GM04503 (cell line): ENCODE measurements around the gene C3AR1.
"Not testable (repeated sequence)": the region's sequence is repeated elsewhere in the genome, so short reads cannot be mapped to it uniquely, and the experiment has no call there.

ENCODE experiments used
- DNase-seq: peaks from one replicate; pipeline ENCODE4 v3.0.0-alpha.2; 2012; ENCODE audit warnings: low read depth

C3AR1 gene

DNA sequence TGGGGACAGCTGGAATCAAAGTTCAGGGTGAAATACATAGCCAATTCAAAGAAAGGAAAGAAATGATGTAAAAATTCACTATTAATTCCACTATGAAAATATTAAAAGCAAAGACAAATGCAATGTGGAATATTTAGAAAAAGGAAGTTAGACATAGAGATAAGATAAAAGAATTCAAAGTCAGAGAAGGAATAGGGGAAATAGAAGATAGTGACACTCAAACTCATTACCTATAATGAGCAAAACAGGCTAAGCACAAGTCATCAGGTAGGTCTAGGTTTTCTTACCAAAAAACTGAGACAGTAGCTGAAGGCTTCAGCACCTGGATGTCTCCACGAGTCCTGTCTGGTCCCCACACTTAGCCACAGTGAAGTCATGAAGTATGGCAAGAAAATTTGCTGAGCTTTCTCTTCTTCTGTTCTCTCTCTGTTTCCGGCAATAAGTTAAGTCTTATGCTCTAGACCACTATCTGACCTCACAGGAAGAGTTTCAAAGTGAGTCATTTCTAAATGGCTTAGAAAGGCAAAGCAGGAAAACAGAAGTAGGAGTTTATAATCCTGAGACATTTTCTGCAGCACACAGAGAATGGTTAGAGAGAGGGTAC, at the start of gene C3AR1:
Gene C3AR1 (minus strand): TSS at position 369 of the 604 bp plus-strand sequence. CDS start 6,174 bp downstream, outside the sequence.
- no peak for DNase-seq

DNA sequence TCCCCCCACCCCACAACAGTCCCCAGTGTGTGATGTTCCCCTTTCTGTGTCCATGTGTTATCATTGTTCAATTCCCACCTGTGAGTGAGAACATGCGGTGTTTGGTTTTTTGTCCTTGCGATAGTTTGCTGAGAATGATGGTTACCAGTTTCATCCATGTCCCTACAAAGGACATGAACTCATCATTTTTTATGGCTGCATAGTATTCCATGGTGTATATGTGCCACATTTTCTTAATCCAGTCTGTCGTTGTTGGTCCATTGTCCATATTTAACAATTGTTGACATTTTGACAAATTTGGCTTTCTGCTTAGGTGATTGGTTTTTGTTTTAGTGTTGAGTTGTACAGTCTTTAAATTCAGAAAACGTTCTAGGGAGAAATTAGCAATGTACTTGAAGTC, 47.0 kb upstream of the C3AR1 start:
- DNase-seq: not testable (repeated sequence)

DNA sequence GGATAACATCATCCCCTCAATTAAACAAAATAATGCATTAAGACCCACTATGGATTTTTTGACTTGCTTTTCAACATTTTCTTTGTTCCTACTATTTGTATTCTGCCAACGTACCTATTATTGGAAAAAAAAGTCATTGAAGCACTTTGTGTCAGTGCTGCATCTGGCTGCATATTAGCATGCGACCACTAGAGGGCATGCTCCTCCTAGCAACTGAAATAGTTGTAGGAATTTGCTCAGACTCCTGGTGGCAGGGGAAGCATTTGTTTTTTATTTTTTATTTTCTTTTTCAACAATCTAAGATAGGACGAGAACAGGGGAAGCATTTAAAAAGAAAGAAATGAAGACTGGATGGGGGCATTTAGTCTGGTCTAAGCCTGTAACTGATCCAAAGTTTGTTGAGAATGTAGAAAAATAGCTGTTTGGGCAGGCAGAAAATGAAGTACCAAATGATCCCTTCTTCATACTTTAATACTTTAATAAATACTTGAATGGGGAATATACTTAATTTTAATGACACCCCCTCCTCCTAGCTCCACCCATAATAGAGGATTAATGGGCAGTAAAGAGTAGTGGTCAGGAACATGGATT, 42.7 kb upstream of the C3AR1 start:
- peak; percentile 15 for DNase-seq

DNA sequence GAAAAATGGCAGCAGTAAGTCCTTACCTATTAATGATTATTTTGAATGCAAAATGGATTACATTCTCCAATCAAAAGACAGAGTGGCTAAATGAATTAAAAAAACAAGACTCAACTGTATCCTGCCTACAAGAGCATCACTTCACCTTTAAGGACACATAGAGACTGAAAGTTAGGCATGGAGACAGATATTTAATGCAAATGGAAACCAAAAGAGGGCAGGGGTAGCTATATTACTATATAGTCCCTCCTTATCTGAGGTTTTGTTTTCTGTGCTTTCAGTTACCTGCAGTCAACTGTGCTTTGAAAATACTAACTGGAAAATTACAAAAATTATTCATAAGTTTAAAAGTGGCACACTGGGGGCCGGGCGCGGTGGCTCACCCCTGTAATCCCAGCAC, 33.1 kb upstream of the C3AR1 start:
- DNase-seq: no peak

DNA sequence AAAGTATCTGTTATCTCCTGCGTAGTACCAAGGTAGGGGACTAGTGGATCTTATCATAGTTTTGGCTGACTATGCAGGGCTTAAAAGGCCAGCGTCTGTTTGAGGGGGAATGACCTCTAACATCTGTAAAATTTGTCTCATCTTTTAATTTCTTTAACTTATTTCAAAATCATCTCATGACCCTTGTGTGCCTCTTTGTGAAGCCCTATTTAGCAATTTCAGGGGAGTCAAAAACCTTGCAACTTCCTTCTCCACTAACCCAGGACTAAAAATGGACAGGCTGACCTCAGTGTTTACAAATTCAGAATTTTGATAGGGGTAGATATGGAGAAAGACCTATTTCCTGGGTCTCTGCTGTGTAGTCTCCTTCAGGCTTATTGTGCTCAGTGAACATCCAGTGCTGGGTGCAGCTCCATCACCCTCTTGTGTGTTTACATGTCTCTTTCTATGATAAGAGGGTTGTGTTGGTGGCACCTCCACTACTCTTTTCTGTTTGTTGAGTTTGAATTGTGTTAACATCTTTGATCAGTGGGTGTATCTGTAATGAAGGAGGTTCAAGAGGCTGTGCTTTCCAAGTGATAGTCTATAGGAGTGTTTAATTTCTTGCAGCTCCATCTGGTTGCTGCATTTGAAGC, 30.2 kb upstream of the C3AR1 start:
- no peak for DNase-seq

DNA sequence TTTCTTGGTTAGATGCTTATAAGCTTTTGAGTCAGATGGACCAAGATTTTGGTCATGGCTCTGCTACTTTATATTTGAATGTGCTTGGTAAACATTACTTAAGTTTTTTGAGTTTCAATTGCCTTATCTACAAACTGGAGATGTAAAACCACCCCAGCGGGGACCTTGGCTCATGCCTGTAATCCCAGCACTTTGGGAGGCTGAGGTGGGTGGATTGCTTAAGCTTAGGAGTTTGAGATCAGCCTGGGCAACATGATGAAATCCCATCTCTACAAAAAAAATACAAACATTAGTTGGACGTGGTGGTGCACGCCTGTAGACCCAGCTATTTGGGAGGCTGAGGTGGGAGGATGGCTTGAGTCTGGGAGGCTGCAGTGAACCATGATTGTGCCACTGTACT, 27.1 kb upstream of the C3AR1 start:
- no peak for DNase-seq

DNA sequence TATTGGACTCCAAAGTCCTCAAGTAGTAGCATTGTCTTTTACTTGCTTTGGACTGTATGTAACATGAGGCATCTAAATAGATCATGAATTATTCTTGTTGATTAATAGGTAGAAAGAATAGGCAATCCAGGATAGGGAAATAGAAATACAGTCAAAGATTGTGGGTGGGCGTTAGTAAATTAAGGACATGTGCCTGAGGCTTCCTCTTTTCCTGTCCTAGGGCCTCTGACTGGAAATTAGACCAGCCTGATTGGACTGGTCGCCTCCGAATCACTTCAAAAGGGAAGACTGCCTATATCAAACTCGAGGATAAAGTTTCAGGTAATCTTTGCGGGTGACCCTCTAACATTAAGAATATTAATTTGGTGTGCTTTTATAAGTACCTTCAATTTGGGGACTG, 23.6 kb upstream of the C3AR1 start:
- DNase-seq: no peak

DNA sequence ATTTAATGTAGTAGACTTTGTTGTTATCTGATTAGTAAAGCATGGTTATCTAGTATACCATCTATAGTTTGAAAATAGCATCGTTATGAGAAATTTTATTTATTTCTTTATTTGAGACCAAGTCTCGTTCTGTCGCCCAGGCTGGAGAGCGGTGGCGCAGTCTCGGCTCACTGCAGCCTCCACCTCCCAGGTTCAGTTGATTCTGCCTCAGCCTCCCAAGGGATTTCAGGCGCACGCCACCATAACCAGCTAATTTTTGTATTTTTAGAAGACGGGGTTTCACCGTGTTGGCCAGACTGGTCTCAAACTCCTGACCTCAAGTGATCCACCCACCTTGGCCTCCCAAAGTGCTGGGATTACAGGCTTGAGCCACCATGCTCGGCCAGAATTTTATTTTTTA, 23.1 kb upstream of the C3AR1 start:
- DNase-seq: not testable (repeated sequence)

DNA sequence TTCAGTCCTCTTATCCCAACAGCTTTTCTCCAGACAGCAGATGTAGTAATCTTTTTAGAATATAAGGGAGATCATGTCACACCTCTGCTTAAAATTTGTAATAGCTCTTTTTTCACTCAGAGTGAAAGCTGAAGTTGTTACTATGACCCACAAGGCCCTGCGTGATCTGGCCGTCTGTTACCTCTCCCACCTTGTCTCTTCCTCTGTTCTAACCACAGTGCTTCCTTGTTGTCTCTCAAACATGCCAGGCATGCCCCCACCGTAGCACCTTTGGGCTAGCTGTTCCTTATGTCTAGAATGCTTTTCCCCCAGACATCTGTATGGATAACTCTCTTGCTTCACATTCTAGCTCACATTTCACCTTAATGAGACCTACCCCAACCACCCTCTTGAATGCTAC, 22.4 kb upstream of the C3AR1 start:
- DNase-seq: no peak

DNA sequence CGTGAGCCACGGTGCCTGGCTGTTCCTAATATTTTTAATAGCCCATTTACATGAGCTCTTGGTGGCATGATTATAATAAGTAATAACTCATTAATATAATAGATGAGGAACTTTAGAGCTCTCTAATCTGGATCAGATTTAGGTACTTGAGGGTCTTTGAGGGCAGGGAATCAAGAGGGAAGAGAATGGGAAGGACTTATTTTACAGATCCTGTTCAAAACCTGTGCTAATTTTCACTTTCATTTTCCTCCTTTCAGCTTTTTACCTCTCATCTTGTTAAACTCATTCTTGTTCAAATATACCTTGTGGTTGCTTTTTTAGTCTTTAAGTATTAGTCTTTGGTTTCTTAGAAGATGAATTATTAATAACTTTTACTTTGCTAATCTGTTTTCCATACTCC, 21.5 kb upstream of the C3AR1 start:
- DNase-seq: no peak

DNA sequence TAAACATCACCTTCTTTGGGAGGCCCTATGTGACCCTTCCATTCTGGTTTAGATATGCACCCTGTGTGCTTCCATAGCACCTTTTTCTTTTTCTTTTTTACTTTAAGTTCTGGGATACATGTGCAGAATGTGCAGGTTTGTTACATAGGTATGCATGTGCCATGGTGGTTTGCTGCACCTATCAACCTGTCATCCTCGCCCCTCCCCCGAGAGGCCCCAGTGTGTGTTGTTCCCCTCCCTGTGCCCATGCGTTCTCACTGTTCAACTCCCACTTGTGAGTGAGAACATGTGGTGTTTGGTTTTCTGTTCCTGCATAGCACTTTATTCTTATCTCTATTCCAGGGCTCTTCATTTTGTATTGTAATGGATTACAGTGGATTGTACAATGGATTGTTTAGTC, 18.2 kb upstream of the C3AR1 start:
- not testable (repeated sequence) for DNase-seq

DNA sequence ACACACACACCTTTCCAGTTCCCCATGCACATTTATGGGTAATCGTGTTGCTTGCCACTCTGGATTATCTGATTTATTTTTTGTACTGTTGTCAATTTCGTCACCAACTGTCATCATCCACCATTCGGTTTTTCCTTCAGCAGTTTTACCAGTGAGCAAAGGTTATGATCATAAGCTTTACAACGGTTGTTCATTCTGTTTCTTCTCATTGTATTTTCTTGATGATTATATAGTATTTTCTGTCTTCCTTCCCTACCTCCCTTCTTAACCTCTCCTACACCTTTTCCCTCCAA, 16.6 kb upstream of the C3AR1 start:
- no peak for DNase-seq

DNA sequence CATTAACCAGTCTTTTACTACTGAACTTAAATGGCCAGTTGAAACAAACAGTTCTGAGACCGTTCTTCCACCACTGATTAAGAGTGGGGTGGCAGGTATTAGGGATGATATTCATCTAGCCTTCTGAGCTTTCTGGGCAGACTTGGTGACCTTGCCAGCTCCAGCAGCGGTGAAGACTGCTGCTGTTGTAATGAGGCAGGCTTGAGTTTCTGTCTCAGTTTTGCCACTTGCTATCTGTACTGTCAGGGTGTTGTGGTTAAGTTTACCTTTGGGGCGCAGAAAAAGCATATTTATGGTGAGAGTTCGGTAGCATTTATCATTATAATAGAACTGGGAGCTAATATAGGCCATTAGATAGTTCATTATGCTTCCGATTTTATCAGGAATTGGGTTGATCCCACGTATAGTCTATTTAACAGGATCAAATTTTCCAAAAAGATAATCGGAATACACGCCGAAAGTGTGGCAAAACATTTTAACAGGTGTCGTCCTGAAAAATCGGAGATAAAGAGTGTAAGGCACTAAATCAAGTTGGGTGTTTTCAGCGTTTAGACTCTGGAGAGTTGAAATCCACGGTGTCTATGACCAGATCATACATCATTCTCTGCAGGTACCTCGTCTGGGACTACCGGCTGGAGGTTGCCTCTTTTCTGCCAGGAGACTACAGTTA, 15.2 kb upstream of the C3AR1 start:
- DNase-seq: no peak

DNA sequence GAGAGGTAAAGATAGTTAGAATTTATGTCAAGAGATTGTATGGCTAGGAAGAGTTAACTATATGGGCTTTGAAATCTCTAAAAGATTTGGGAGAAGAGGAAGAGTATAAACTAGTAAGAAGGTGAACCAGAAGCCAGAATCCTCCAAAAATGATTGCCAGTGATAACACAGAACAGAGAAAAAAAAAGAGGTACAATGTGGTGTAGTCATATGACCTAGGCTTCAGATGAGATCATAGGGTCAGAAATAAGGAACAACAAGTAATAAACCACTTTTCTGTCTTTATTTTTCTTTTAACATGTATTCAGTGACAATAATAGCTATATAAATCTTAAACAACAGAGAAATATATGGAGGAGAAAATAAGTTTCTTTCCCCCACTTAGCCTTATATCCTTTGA, 14.0 kb upstream of the C3AR1 start:
- DNase-seq: no peak

DNA sequence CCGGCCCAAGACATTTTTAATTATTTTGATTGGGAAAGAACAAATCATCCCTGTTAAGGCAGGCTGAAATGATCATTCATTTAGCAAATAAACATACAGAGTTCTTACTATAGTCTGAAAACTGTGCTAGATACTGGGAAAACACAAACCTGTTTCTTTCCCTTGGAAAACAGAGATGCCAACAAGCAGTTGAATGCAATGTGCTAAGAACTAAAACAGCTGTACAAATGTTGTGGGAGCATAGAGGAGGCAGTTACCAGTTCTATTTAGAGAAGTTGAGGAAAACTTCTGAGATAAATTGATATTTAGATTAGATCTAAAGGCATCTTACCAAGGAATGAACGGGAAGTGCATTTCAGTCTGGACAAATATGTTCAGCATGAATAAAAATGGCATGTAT, 12.8 kb upstream of the C3AR1 start:
- DNase-seq: no peak

DNA sequence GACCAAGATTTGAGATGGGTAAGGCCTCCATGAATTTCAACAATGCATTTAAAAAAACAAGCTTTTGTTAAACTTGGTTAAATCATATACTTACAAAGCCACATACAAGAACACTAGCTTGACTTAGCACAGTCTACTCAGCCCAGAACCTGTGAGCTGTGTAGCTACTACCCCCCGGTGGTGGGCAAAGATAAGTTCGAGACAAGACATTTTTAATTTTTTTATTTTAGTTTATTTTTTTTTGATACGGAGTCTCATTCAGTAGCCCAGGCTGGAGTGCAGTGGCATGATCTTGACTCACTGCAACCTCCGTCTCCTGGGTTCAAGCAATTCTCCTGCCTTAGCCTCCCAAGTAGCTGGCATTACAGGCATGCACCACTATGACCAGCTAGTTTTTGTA, 12.2 kb upstream of the C3AR1 start:
- no peak for DNase-seq

DNA sequence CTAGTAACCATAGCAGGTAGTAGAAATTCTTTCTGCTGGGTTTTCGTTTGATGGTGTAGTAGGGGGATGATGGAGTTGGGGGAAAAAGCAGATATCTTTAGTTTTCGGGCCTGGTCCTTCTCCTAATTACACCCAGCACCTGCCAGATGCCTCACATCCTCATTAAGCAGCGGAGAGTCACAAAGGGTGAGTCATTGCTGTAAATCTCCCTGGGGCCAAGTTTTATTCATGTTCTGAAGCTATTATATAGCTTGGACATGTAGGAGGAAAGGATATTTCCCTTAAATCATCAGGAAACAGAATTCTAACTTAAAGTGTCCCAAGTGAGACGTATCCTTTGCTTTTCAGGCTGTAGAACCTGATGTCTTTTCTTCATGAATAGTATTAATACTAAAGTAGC, 11.0 kb upstream of the C3AR1 start:
- no peak for DNase-seq

DNA sequence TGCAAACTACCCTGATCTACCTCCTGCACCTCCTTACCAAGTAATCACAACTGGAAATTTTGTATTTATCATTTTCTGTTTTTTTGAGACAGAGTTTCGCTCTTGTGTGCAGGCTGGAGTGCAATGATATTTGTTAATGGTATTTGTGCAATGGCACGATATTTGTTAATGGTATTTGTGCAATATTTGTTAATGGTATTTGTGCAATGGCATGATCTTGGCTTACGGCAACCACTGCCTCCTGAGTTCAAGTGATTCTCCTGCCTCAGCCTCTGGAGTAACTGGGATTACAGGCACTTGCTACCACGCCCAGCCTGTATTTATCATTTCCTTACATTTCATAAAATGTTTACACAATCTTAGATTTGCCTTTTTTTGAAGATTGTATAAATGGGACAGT, 10.2 kb upstream of the C3AR1 start:
- no peak for DNase-seq

DNA sequence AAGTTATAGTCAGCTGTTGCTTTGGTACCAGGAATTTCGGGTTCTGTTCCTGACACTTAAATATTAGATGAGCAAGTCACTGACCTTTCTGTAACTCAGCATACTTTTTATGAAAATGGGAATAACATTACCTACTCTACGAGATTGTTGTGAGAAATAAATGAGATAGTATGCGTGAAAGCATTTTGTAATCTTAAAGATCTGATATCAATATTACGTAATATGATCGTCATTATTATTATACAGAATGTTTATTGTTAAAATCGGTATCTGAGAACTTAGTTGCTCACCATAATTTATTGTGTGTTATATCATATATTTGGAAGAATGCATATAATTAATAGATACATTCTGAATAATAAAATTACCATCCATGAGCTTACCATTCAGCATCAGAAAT, 9.8 kb upstream of the C3AR1 start:
- no peak for DNase-seq

DNA sequence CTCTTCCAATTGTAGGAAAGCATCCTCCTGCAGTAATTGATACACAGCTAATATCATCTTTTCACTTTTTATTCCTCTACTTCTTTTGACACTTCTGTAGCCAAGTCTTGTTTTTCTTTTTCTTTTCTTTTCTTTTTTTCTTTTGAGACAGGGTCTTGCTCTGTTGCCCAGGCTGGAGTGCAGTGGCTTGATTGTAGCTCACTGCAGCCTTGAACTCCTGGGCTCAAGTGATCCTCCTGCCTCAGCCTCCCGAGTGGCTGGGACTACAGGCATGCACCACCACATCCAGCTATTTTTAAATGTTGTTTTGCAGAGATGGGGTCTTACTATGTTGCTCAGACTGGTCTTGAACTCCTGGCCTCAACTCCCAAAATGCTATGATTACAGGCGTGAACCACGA, 5.7 kb upstream of the C3AR1 start:
- DNase-seq: not testable (repeated sequence)

DNA sequence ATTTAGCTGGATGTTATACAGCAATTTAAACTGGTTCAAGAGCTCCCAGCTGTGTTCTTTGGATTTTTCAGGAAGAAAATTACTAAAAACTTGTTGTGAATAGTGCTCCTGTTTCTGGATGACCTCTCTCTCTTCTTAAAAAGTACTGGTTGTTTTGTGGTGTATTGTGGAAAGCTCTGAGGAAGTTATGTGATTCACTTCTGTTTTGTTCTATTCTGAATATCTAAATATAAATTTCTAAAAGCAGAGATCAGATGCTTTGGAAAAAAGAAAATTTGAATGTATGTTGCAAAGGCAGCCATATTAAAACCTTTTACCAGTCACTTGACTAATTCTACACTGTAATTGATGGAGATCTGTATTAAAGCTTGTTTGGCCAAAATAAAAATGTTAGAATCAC, 3.4 kb upstream of the C3AR1 start:
- no peak for DNase-seq

DNA sequence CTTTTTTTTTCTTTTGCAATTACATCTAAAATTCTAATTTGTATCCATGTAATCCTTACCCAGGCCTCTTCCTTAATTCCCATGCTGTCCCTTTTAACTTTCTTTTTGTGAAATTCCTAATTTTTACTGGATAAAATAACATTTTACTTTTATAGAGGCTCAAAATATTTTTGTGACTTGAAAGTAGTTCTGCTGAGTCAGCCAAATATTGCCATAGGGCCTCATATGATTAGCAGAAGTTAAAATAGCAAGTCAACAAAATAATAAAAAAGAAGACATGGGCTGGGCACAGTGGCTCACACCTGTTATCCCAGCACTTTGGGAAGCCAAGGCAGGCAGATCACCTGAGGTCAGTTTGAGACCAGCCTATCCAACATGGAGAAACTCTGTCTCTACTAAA, 2.0 kb downstream of the C3AR1 start:
- no peak for DNase-seq

DNA sequence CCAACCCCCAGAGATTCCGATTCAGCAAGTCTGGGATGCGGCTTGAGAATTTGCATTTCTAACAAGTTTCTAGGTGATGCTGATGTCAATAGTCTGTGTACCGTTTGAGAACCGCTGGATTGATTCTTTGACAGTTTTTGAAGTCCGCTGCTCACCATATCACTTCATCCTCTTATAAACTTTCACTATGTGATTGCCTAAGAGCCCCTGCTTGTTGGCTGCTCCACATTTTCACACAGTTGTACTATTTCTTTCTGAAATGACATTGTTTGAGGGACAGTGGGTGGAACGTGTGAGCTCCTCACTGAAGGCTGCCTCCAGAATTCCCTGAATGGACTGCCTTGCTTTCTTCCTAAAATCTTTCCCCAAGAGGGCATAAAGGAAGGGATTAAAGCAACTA, 7.7 kb downstream of the C3AR1 start:
- DNase-seq: no peak

DNA sequence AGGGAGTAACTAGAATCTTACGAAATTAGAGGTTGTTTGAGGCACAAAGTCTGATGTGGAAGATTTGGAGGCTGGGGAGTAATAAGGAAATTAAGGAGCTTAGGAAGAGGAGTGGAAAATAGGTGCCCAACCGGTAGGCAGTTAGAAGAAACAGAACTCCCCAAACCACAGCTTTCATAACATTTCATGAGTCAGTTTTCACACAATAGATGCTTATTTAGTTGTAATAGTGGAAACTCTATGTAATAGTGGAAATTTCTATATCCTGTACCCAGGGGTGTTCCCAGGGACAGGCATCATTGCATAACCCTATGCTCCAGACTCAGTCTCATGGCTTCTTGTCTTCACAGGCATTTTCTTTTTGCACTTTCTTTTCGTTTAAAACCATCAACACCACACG, 8.3 kb downstream of the C3AR1 start:
- no peak for DNase-seq
